ENCODE data around the gene IFNK.

GRCh38 chr9:27542508-27542907 lies 18.4 kb downstream of the IFNK start:
- TF ChIP-seq CTCF (IDR thresholded peaks at IDR 0.05; ENCODE audit: low read depth, low read length, missing input control) (no peak), REST (IDR thresholded peaks at IDR 0.05) (no peak), SP1 (IDR thresholded peaks at IDR 0.05) (no peak), YY1 (IDR thresholded peaks at IDR 0.05) (no peak), ATF3 (IDR thresholded peaks at IDR 0.05) (no peak)
